ENCODE results near the gene SYCE3. TPM values are rescaled to one million over a fixed set of nuclear protein-coding genes. Genes with fewer than 3 reads are reported as not detected.

The SYCE3 gene
- total RNA-seq, 2 donors from 2014 or later = not detected

DNA sequence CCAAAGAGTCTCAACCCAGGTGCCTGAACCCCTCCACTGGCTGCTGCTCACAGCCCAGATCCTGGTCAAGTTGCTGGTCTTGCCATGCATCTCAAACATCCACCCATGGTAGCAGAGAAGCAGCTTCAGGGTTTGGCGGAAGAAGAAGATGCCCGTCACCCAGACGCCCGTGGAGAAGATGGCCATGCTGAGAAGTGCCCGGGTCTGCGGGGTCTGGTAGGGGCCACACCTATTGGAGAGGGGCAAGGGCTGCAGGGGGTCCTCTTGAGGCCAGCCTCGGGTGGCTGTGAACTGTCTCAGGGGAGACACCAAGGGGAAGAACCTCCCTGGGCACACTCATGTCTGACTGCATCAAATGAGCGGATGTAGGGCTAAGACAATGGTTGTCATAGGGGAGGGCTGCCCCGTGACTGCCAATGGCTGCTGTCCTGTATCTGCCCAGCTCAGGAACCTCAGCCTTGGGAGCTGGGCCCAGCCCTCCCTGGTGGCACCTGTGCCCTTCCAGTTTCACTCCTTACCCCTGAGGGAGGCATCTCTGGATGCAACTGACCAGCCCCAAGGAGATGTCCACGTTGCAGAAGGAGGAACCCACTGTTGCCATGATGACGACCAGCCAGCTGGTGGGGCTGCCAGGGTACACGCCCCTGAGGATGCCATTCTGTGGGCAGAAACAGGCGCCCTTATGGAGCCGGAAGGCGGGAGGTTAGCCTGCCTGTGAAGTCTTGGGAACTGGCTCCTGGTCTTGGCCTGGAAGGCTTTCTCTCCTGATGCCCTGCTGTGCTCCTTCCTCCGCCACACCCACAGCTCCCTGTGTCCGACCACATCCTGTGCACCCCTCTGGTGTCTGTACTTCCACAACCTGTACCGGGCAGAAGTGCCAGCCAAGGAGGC is 14.3 kb upstream of the SYCE3 start:
- Histone ChIP-seq H3K9me3 (no peaks in the 10 kb centered on the region), H3K27me3 (no peaks in the 10 kb centered on the region), H3K27ac (peak overlapping the region; percentile 85 to 96), H3K4me3 (peak overlapping the region; percentile 58 to 69), H3K36me3 (peaks cover 39% of the 10 kb centered on the region), H3K4me1 (peaks cover 0 to 45% of the 10 kb centered on the region in 2 donors)
- no peak for DNase-seq (ENCODE audit: low spot score)
- TF ChIP-seq, protein P1, sequence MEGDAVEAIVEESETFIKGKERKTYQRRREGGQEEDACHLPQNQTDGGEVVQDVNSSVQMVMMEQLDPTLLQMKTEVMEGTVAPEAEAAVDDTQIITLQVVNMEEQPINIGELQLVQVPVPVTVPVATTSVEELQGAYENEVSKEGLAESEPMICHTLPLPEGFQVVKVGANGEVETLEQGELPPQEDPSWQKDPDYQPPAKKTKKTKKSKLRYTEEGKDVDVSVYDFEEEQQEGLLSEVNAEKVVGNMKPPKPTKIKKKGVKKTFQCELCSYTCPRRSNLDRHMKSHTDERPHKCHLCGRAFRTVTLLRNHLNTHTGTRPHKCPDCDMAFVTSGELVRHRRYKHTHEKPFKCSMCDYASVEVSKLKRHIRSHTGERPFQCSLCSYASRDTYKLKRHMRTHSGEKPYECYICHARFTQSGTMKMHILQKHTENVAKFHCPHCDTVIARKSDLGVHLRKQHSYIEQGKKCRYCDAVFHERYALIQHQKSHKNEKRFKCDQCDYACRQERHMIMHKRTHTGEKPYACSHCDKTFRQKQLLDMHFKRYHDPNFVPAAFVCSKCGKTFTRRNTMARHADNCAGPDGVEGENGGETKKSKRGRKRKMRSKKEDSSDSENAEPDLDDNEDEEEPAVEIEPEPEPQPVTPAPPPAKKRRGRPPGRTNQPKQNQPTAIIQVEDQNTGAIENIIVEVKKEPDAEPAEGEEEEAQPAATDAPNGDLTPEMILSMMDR (IDR thresholded peaks at IDR 0.05) = no peak

DNA sequence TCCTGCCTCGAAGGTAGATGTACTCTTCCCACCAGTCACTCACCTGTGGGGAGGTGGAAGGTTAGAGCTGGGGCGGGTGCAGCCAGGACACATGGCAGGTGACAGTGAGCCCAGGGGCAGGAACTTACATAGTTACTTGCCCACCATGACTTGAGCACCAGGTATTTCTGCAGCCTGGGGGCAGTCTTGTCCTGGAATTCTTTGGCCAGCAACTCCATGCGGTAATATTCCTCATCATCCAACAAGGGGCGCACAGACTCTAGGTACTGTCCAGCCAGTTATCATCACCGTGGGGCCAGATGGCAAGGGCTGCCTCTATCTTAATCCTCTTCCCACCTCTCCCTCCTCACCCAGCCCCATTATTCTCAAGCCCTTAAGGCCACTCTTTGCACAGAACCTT is 13.4 kb upstream of the SYCE3 start:
- Histone ChIP-seq H3K9me3 (no peaks in the 10 kb centered on the region), H3K4me1 (peaks cover 0 to 36% of the 10 kb centered on the region in 2 donors), H3K27ac (peak overlapping the region in 1 of 2 donors; percentile 16), H3K36me3 (peaks cover 49% of the 10 kb centered on the region), H3K27me3 (no peaks in the 10 kb centered on the region), H3K4me3 (no peak overlapping the region)
- TF ChIP-seq, protein P1 (IDR thresholded peaks at IDR 0.05) = peak in 1 of 2 donors; percentile 43
- DNase-seq (ENCODE audit: low spot score) = no peak

DNA sequence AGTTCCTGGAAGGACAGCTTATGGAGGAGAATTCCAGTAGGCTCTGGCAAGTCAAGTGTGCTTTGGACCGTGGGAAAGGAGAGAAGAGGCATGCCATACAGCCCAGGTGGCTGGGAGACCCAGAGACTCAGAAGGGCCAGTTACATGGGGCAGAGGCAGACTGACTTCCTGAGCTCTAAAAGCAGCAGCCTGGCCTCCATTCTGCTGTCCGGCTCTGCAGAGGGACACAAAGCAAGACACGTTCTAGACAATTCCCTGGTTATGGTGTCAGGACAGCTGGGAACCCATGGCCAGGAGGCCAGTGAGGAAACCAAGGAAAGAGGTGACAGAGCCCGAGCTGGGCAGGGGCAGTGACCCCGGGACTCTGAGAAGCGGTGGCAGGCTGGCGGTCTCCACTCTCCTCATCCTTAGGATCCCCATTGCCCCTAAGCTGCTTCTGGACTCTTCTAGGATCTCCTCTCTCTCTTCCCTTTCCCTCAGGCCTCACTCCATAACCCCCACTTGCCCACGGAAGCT is 12.8 kb upstream of the SYCE3 start:
- Histone ChIP-seq H3K9me3 (no peaks in the 10 kb centered on the region), H3K27me3 (no peaks in the 10 kb centered on the region), H3K36me3 (peaks cover 55% of the 10 kb centered on the region), H3K27ac (no peak overlapping the region), H3K4me1 (peaks cover 0 to 32% of the 10 kb centered on the region in 2 donors), H3K4me3 (no peak overlapping the region)
- TF ChIP-seq, protein P1 (IDR thresholded peaks at IDR 0.05) = no peak
- no peak for DNase-seq (ENCODE audit: low spot score)

DNA sequence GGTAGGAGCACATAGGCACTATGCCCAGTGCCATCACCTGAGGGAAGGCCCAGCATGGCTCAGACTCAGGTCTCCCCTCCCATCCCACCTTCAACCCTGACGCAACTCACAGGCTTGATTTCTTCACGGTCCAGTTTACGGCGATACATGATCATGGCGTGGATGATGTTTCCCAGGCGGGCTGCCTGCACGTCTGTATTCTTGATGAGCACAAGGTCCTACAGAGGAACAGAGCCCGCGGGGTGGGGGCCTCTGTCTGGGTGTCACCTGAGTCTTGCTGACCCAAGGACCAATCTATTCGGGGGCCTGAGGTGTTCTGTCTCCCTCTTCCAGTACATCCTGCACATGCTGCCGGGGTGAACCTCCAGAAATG is 11.7 kb upstream of the SYCE3 start:
- no peak for DNase-seq (ENCODE audit: low spot score)

DNA sequence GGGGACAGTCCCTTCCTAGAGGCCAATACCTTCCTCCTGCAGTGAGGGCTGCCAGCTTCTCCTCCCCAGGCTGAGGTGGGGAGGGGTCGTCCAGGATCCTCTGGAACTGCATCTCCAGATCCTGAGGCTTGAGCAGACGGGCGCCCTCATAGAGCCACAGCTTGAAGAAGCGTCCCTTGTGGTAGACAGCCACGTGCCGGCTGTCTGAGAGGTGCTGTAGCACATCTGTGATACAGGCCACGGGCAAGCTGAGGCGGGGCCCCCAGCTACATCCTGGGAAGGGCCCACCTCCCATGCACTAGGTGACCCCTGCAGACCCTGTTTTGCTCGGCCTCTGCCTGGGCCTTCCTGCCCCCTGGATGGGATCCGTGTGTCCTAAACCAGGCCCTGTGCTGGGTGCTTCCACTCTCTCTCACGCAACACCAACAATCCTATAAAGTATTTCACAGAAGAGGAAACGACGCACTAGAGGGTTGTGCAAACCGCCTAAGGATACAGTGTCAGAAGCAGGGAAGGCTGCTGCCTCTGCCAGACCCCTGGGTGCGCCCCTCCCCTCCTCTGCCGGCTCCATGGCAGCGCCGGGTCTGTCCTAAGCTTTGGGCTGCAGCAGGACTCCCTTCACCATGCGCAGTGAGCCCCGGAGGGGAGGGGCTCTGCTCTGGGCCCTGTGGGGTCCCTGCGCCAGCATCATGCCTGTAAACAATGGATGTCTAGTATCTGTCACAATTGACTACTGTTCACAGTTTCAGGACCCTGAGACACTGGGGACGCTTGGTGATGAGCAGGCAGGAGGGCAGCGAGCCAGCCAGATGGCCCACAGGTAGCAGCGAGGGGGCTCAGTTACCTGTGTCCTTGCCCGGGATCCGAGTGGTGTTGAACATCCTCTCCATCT is 11.0 kb upstream of the SYCE3 start:
- Histone ChIP-seq H3K27ac (no peak overlapping the region), H3K9me3 (no peaks in the 10 kb centered on the region), H3K36me3 (peaks cover 72% of the 10 kb centered on the region), H3K4me1 (peaks cover 0 to 22% of the 10 kb centered on the region in 2 donors), H3K27me3 (no peaks in the 10 kb centered on the region), H3K4me3 (no peak overlapping the region)
- TF ChIP-seq, protein P1 (IDR thresholded peaks at IDR 0.05) = no peak
- no peak for DNase-seq (ENCODE audit: low spot score)

More for the DNA sequence above, 11.7 kb upstream of the SYCE3 start:
- no peaks in the 10 kb centered on the region for H3K27me3 ChIP-seq
- peaks cover 66% of the 10 kb centered on the region for H3K36me3 ChIP-seq
- no peak overlapping the region for H3K4me3 ChIP-seq
- H3K9me3 ChIP-seq = no peaks in the 10 kb centered on the region
- TF ChIP-seq, protein P1 (IDR thresholded peaks at IDR 0.05) = no peak
- no peak overlapping the region for H3K27ac ChIP-seq
- H3K4me1 ChIP-seq = peaks cover 0 to 28% of the 10 kb centered on the region in 2 donors

Measured in right atrium auricular region (tissue), 2 donors.